ACC112 (cell line): ENCODE results near the gene SLC26A4.
"Not testable (repeated sequence)": the region's sequence is repeated elsewhere in the genome, so short reads cannot be mapped to it uniquely, and the experiment has no call there.

Experiments used
- H2AFZ ChIP-seq: fragments of 200-600 bp; sonication (generic); one replicate; pipeline ENCODE4 v1.6.0; 2017; ENCODE audit warnings: antibody characterized with exemption, low read length; ENCODE audit not compliant: unreplicated experiment
- H3K27ac ChIP-seq: fragments of 200-600 bp; sonication (generic); 2 replicates; pipeline ENCODE4 v1.5.1; 2014; ENCODE audit warnings: low read depth, mild to moderate bottlenecking, antibody characterized with exemption, low read length, moderate library complexity
- H3K27me3 ChIP-seq: fragments of 200-600 bp; sonication (generic); 2 replicates; pipeline ENCODE4 v1.6.1; 2014; ENCODE audit warnings: mild to moderate bottlenecking, antibody characterized with exemption, low read length, moderate library complexity, mixed read lengths; ENCODE audit not compliant: insufficient read depth
- H3K36me3 ChIP-seq: fragments of 200-600 bp; sonication (generic); 2 replicates; pipeline ENCODE4 v1.6.1; 2016; ENCODE audit warnings: mild to moderate bottlenecking, antibody characterized with exemption, low read length, moderate library complexity, mixed read lengths; ENCODE audit not compliant: insufficient read depth
- H3K4me1 ChIP-seq: fragments of 200-600 bp; sonication (generic); one replicate; pipeline ENCODE4 v1.6.1; 2016; ENCODE audit warnings: low read length, mixed read lengths; ENCODE audit not compliant: insufficient read depth, unreplicated experiment, control insufficient read depth
- H3K4me3 ChIP-seq: fragments of 200-600 bp; sonication (generic); 2 replicates; pipeline ENCODE4 v1.5.1; 2014; ENCODE audit warnings: mild to moderate bottlenecking, low read depth, low read length
- H3K79me2 ChIP-seq: fragments of 200-600 bp; sonication (generic); one replicate; pipeline ENCODE4 v1.6.0; 2016; ENCODE audit warnings: low read length; ENCODE audit not compliant: control insufficient read depth, unreplicated experiment, insufficient read depth

The SLC26A4 gene

DNA sequence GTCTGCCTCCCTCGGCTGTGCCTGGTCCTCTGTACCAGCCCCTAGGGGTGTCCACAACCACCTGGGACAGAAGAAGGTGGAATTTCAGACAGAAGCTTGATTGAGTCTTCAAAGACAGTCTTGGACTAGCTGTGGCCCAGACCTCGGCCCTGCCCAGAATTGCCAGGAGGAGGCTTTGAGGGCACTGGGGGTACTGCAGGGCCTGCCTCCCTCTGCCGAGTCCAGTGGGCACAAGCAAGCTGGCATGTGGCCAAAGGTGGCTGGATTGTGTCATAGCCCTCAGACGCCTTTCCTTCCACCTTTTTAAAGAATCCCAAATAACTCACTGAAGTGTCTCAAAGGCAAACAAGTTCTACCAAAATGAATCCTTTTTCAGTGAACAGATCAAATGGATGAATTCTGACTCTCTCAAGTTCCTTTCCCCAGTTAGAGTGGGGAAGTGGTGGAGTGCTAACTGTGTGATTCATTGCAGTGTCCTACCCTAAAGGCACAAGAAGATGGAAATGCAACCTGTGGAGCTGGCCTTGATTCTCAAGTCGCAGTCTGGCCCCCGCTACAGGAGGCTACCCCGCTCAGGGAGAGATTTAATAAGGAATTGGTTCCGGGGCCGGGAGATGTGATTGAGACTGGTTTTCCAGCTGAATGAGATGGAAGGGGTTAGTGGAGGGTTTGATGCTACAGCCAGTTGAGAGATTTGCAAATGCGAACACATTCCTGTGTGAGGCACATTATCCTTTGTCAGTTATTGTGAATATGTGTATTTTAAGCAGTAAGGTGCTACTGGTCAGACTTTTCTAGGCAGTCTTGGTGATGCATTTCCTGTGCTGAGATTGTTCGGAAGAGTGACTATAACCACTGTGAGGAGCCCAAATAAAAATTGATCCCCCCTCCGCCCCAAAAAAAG lies 28.8 kb upstream of the SLC26A4 start:
- H3K4me1 ChIP-seq, result no peaks in the 10 kb centered on the region
- H3K79me2 ChIP-seq, result no peaks in the 10 kb centered on the region
- H3K4me3 ChIP-seq, result no peak overlapping the region
- no peaks in the 10 kb centered on the region for H3K27me3 ChIP-seq
- H3K27ac ChIP-seq, result no peak overlapping the region
- no peak overlapping the region for H2AFZ ChIP-seq
- H3K36me3 ChIP-seq, result no peaks in the 10 kb centered on the region

DNA sequence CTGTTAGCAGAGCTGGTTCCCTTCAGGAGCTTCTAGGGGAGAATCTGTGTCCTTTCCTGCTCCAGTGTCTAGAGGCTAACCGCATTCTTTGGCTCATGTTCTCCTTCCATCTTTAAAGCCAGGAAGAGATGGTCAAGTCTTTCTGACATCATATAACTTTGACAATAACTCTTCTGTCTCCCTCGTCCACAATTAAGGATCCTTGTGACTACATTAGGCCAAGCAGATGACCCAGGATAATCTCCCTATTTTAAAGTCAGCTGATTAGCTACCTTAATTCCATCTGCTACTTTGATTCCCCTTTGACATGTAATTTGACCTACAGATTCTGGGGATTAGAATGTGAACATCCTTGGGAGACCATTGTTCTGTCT lies 28.1 kb upstream of the SLC26A4 start:
- H2AFZ ChIP-seq, result no peak overlapping the region
- no peaks in the 10 kb centered on the region for H3K4me1 ChIP-seq
- no peaks in the 10 kb centered on the region for H3K36me3 ChIP-seq
- no peaks in the 10 kb centered on the region for H3K27me3 ChIP-seq
- no peak overlapping the region for H3K27ac ChIP-seq
- no peaks in the 10 kb centered on the region for H3K79me2 ChIP-seq
- H3K4me3 ChIP-seq, result no peak overlapping the region

DNA sequence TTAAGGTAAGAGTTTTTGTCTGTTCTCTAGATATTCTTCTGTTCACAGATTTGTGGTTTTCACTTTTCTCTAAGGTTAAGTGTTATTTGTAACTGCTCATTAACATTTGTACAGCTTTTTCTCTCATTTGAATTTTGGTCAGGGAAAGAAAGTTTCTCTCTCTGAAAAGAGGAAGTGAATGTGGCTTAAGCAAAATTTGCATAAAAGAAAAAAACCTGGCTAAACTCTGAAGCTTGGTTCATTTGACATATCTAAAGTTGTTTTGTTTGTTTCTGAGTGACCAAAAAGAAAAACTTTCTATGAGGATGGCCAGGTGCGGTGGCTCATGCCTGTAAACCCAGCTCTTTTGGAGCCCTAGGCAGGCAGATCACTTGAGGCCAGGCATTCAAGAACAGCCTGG lies 22.0 kb upstream of the SLC26A4 start:
- Histone ChIP-seq H3K27ac (no peak overlapping the region), H3K36me3 (no peaks in the 10 kb centered on the region), H3K79me2 (no peaks in the 10 kb centered on the region), H2AFZ (no peak overlapping the region), H3K4me3 (no peak overlapping the region), H3K4me1 (peaks cover 6% of the 10 kb centered on the region), H3K27me3 (no peaks in the 10 kb centered on the region)

DNA sequence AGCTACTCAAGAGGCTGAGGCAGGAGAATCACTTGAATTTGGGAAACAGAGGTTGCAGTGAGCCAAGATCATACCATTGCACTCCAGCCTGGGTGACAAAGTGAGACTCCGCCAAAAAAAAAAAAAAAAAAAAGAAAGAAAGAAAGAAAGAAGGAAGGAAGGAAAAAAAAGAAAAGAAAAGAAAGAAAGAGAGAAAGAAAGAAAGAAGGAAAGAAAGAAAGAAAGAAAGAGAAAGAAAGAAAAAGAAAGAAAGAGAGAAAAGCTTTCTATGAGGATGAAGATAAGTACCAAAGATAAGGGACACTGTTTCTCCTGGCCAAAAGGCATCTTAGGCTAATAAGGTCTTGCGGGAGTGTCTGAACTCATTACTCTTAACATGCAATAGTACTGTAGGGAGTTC lies 21.6 kb upstream of the SLC26A4 start:
- H3K27me3 ChIP-seq, H3K36me3 ChIP-seq, H3K4me3 ChIP-seq, H2AFZ ChIP-seq, H3K79me2 ChIP-seq, H3K27ac ChIP-seq: not testable (repeated sequence)
- peaks cover 11% of the 10 kb centered on the region for H3K4me1 ChIP-seq

DNA sequence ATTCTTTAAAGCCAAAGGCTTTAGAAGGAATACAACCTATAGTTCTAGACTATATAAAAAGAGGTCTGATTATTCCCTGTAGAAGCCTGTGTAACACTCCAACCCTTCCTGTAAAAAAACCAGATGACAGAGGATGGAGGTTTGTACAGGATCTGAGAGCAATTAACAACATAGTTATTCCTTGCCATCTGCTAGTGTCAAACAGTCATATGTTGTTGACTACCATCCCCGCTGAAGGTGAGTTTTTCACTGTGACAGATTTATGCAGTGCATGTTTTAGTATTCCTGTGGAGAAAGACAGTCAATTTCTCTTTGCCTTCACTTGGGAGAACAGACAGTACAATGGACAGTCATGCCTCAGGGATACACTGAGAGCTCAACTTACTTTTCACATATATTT lies 19.0 kb upstream of the SLC26A4 start:
- Histone ChIP-seq H3K36me3 (no peaks in the 10 kb centered on the region), H3K27ac (no peak overlapping the region), H3K4me3 (no peak overlapping the region), H2AFZ (no peak overlapping the region), H3K4me1 (peaks cover 16% of the 10 kb centered on the region), H3K79me2 (no peaks in the 10 kb centered on the region), H3K27me3 (no peaks in the 10 kb centered on the region)

DNA sequence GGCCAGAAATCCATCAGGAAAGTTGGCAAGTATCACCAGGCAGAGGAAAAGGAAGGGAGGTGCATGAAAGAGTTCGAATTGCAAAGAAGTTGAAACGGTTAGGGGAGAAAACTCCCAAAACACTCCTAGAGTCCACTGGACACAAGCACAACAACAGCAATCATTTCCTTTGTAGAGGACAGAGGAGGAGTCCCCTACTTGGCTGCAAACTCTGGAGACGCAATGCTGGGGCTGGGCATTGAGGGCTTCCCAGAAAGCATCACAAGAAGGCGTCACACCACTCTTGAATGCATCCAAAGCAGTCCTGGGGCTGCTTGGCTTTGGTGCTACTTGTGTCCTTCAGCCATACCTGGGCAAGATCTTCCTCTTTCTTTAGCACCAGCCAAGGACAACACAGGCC lies 18.1 kb upstream of the SLC26A4 start:
- no peaks in the 10 kb centered on the region for H3K27me3 ChIP-seq
- no peak overlapping the region for H3K4me3 ChIP-seq
- no peaks in the 10 kb centered on the region for H3K36me3 ChIP-seq
- H3K27ac ChIP-seq, result no peak overlapping the region
- H3K79me2 ChIP-seq, result no peaks in the 10 kb centered on the region
- no peak overlapping the region for H2AFZ ChIP-seq
- H3K4me1 ChIP-seq, result peaks cover 16% of the 10 kb centered on the region

DNA sequence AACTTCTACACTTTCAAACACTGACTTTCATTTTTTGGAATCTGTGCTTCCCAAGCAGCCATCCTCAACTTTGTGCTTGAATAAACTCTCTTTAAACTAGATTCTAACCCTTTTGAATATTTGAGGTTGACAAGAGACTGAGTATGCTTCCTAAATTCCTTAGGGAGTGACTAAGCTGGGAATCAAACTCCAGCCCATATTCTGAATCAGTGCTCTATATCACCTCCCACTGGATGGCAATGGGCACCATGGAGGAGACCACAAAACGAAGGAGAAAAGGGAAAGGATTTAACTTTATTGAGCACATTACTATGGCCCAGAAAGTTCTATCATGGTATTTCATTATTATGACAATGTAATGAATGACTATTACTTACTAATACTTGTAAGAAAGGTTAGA lies 17.2 kb upstream of the SLC26A4 start:
- Histone ChIP-seq H3K27ac (no peak overlapping the region), H3K36me3 (no peaks in the 10 kb centered on the region), H3K4me3 (no peak overlapping the region), H2AFZ (no peak overlapping the region), H3K27me3 (no peaks in the 10 kb centered on the region), H3K79me2 (no peaks in the 10 kb centered on the region), H3K4me1 (peaks cover 16% of the 10 kb centered on the region)

DNA sequence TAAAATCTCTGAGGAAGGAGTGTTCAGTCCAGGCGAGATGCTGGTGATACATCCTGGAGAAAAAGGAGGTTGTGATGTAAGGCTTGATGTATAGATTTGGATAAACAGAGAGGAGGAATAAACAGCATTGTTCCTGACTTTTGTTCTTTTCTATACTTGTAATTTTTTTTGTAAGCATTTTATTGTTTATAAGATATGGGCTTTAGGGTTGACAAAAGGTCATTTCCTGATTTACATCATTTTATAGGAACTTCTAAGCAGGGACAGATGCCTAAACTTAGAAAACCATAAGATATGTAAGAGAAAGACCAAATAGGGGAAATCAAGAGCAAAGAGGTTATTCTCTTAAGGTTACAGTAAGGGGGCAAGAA lies 16.7 kb upstream of the SLC26A4 start:
- Histone ChIP-seq H3K4me3 (peak overlapping the region; percentile 29; the same call in 1 of the 2 replicates), H3K79me2 (no peaks in the 10 kb centered on the region), H3K27ac (no peak overlapping the region), H2AFZ (peak overlapping the region; percentile 42), H3K27me3 (no peaks in the 10 kb centered on the region), H3K4me1 (peaks cover 16% of the 10 kb centered on the region), H3K36me3 (no peaks in the 10 kb centered on the region)

DNA sequence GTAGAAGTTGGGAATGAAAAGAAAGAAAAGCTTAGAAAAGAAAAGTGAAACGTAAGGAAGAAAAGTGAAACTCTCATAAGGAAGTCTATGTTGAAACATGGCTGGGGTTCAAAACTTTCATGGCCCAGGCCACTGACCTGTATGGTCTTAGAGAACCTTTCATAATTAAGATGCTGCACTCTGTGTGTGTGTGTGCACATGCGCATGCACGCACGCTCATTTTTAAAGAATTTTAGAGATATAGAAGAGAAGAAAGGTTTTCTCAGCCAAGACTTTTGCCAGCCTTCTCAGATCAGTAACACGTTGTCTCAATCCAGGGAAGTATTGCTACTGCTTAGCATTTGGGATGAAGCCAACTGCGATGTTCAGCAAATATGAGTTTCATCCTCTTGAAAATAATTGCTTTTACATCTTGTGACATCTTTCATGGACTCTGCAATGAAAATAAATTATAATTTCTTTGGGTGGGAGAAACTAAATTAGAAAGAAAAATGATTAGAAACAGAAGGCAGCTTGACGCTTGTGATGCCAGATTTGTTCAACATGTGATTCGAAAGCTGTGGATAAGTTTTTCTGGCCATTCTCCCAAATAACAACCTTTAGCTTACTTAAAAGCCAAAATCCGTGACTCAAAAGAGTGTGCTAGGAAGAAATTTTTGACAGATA lies 16.2 kb upstream of the SLC26A4 start:
- H3K27me3 ChIP-seq, result no peaks in the 10 kb centered on the region
- H3K79me2 ChIP-seq, result no peaks in the 10 kb centered on the region
- peak overlapping the region; percentile 42 for H2AFZ ChIP-seq
- no peaks in the 10 kb centered on the region for H3K36me3 ChIP-seq
- no peak overlapping the region for H3K27ac ChIP-seq
- peaks cover 16% of the 10 kb centered on the region for H3K4me1 ChIP-seq
- peak overlapping the region; percentile 29; the same call in 1 of the 2 replicates for H3K4me3 ChIP-seq

DNA sequence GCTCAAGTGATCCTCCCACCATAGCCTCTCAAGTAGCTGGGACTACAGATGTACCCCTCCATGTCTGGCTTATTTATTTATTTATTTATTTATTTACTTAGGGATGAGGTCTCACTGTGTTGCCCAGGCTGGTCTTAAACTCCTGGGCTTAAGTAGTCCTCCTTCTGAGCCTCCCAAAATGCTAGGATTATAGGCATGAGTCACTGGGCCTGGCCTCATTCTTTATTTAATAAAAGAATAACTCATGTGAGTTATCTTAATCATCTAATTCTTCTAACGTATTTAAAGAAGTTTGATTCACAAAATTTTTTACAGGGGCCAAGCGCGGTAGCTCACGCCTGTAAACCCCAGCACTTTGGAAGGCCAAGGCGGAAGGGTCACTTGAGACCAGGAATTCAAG lies 8.0 kb upstream of the SLC26A4 start:
- no peak overlapping the region for H2AFZ ChIP-seq
- no peak overlapping the region for H3K4me3 ChIP-seq
- no peaks in the 10 kb centered on the region for H3K79me2 ChIP-seq
- H3K27ac ChIP-seq, result no peak overlapping the region
- no peaks in the 10 kb centered on the region for H3K27me3 ChIP-seq
- H3K4me1 ChIP-seq, result no peaks in the 10 kb centered on the region
- H3K36me3 ChIP-seq, result no peaks in the 10 kb centered on the region

DNA sequence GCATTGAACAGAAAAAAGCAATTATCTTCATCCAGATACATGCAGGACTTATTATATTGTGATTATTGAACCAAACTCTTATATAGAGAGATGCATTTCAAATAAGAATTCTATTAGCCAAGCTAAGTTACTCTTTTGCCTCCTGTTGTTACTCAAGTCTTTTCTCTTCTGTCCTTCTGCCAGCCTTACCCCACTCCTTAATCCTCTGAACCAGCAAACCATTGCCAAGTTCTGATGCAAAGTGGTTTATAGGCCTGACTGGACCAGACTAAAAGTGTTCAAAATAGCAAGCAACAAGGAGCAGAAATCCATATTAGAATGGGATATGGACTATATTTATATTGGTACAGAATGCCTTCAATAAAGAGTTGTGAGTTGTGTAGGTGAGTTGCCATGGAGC lies 2.2 kb upstream of the SLC26A4 start:
- Histone ChIP-seq H3K36me3 (no peaks in the 10 kb centered on the region), H3K4me1 (peaks cover 14% of the 10 kb centered on the region), H3K4me3 (no peak overlapping the region), H2AFZ (no peak overlapping the region), H3K79me2 (no peaks in the 10 kb centered on the region), H3K27me3 (peaks cover 28% of the 10 kb centered on the region), H3K27ac (no peak overlapping the region)
